HCT116 (cell line): Measurements from ENCODE around the gene MAST4. TPM values are rescaled to one million over a fixed set of nuclear protein-coding genes. Genes with fewer than 3 reads are reported as not detected.

ENCODE experiments used
- ATAC-seq: fragments of 200-7000 bp; cut with Tn5 transposase; 2 replicates; pipeline ENCODE4 v1.9.1; 2020; ENCODE audit warnings: mild to moderate bottlenecking, moderate library complexity
- BruUV-seq: library from RNA; stranded (reverse); fragments of 400-500 nt; replicated peaks from 2 replicates; lab custom pipeline; 2021; lab: Mats Ljungman, UMichigan
- CTCF ChIA-PET: fragments of 300-600 bp; sonication (Branson Sonifier 250); formaldehyde crosslinking; loops from one replicate; lab custom pipeline; 2021; ENCODE audit warnings: antibody characterized with exemption; lab: Charles Lee
- POLR2A ChIA-PET: fragments of 300-600, 350-600 bp; sonication (Branson Sonifier 250); formaldehyde crosslinking; loops from one replicate; lab custom pipeline; 2021; ENCODE audit warnings: antibody characterized with exemption; lab: Charles Lee
- RAD21 ChIA-PET, 2 experiments: fragments of 300-600 bp; sonication (Branson Sonifier 250); formaldehyde crosslinking; loops; one replicate each; lab custom pipeline; 2023; ENCODE audit warnings: low total read pairs in 2 of 2; ENCODE audit not compliant: uncharacterized antibody in 2 of 2, unreplicated experiment in 2 of 2, low non-redundant PET in 1 of 2; lab: Charles Lee
- DNase-seq: peaks from one replicate; pipeline ENCODE4 v3.0.0-alpha.2; 2010; ENCODE audit warnings: low read depth, low spot score
- H2AFZ ChIP-seq: fragments of 200-600 bp; shearing (Covaris generic), sonication (generic); 2 replicates; pipeline ENCODE4 v1.6.1; 2017; ENCODE audit warnings: low read depth, mixed run types, mixed read lengths, antibody characterized with exemption, low read length; ENCODE audit not compliant: poor library complexity, severe bottlenecking
- H3K27ac ChIP-seq: 2 replicates; pipeline ENCODE4 v1.5.1; 2012; ENCODE audit warnings: low read depth, low read length
- H3K27me3 ChIP-seq: fragments of 200-600 bp; sonication (generic); 2 replicates; pipeline ENCODE4 v1.6.1; 2016; ENCODE audit warnings: mixed run types, low read length, mixed read lengths; ENCODE audit not compliant: insufficient read depth
- H3K36me3 ChIP-seq, 2 experiments: fragments of 200-500 bp in 1 of 2; fragments of 200-600 bp in 1 of 2; sonication (Bioruptor generic) in 1 of 2; sonication (generic) in 1 of 2; 2 replicates each; pipeline versions ENCODE4 v1.5.1 to v1.6.1; 2014 to 2016; ENCODE audit warnings: low read length in 2 of 2, inconsistent platforms in 1 of 2, mixed read lengths in 1 of 2, mixed run types in 1 of 2; ENCODE audit not compliant: insufficient read depth in 2 of 2, control insufficient read depth in 1 of 2
- H3K4me1 ChIP-seq, 2 experiments: fragments of 200-600 bp in 1 of 2; sonication (generic) in 1 of 2; 2 replicates each; pipeline versions ENCODE4 v1.5.1 to v1.6.1; 2012 to 2017; ENCODE audit warnings: low read length in 2 of 2, inconsistent platforms in 1 of 2, mild to moderate bottlenecking in 1 of 2, mixed read lengths in 1 of 2, mixed run types in 1 of 2, moderate library complexity in 1 of 2; ENCODE audit not compliant: insufficient read depth in 2 of 2, control insufficient read depth in 1 of 2
- H3K4me2 ChIP-seq: fragments of 200-600 bp; sonication (generic); 2 replicates; pipeline ENCODE4 v1.6.1; 2017; ENCODE audit warnings: mixed run types, low read length, mixed read lengths
- H3K4me3 ChIP-seq, 2 experiments: fragments of 200-600 bp in 1 of 2; sonication (generic) in 1 of 2; replicated peaks in 1 of 2; 2 replicates each; pipeline ENCODE4 v1.5.1; 2011 to 2016; ENCODE audit warnings: low read length in 2 of 2, control low read depth in 1 of 2, low read depth in 1 of 2, mild to moderate bottlenecking in 1 of 2, mixed read lengths in 1 of 2, mixed run types in 1 of 2
- H3K79me2 ChIP-seq: fragments of 200-600 bp; sonication (generic); 2 replicates; pipeline ENCODE4 v1.6.1; 2017; ENCODE audit warnings: mild to moderate bottlenecking, mixed run types, low read length, moderate library complexity, mixed read lengths; ENCODE audit not compliant: insufficient read depth
- H3K9ac ChIP-seq: fragments of 200-600 bp; sonication (generic); 2 replicates; pipeline ENCODE4 v1.6.1; 2016; ENCODE audit warnings: low read length, mixed read lengths
- H3K9me2 ChIP-seq: fragments of 200-600 bp; sonication (generic), shearing (Covaris generic); 2 replicates; pipeline ENCODE4 v1.6.1; 2017; ENCODE audit warnings: mixed run types, mild to moderate bottlenecking, moderate library complexity; ENCODE audit not compliant: insufficient read depth
- H3K9me3 ChIP-seq, 2 experiments: fragments of 200-500 bp in 1 of 2; fragments of 200-600 bp in 1 of 2; sonication (Bioruptor generic) in 1 of 2; sonication (generic) in 1 of 2; 2 replicates each; pipeline ENCODE4 v1.6.1; 2014 to 2017; ENCODE audit warnings: low read length in 2 of 2, mixed read lengths in 2 of 2, inconsistent platforms in 1 of 2, low read depth in 1 of 2, mild to moderate bottlenecking in 1 of 2, mixed run types in 1 of 2, moderate library complexity in 1 of 2; ENCODE audit not compliant: control insufficient read depth in 1 of 2, insufficient read depth in 1 of 2
- H4K20me1 ChIP-seq: fragments of 200-600 bp; sonication (generic), shearing (Covaris generic); 2 replicates; pipeline ENCODE4 v1.6.1; 2017; ENCODE audit warnings: mixed run types, mild to moderate bottlenecking, moderate library complexity; ENCODE audit not compliant: insufficient read depth
- CBX3 ChIP-seq: IDR thresholded peaks from 2 replicates; pipeline ENCODE4 v1.6.1; 2012; ENCODE audit warnings: low read depth
- CEBPB ChIP-seq: IDR thresholded peaks from 2 replicates; pipeline ENCODE4 v1.6.1; 2012; ENCODE audit warnings: low read depth
- EGR1 ChIP-seq: IDR thresholded peaks from 2 replicates; pipeline ENCODE4 v1.6.1; 2012; ENCODE audit warnings: low read depth
- ELF1 ChIP-seq: IDR thresholded peaks from 2 replicates; pipeline ENCODE4 v1.6.1; 2012; ENCODE audit warnings: low read depth, borderline replicate concordance
- EZH2 ChIP-seq: fragments of 200-600 bp; sonication (generic); IDR thresholded peaks from 2 replicates; pipeline ENCODE4 v1.6.1; 2017; ENCODE audit warnings: antibody characterized with exemption, mixed run types
- EZH2phosphoT487 ChIP-seq: fragments of 200-600 bp; IDR thresholded peaks from 2 replicates; pipeline ENCODE4 v1.6.1; 2018; ENCODE audit warnings: antibody characterized with exemption, borderline replicate concordance
- FOSL1 ChIP-seq: IDR thresholded peaks from 2 replicates; pipeline ENCODE4 v1.6.1; 2012; ENCODE audit warnings: low read depth
- JUND ChIP-seq: IDR thresholded peaks from 2 replicates; pipeline ENCODE4 v1.6.1; 2012
- POLR2A ChIP-seq: IDR thresholded peaks from 2 replicates; pipeline ENCODE4 v1.7.0; 2011; ENCODE audit warnings: borderline replicate concordance; ENCODE audit not compliant: insufficient read depth, insufficient read length; ENCODE audit errors: extremely low read depth
- POLR2AphosphoS5 ChIP-seq: IDR thresholded peaks from 2 replicates; pipeline ENCODE4 v1.6.1; 2011; ENCODE audit warnings: mild to moderate bottlenecking, low read depth, low read length, moderate library complexity
- RAD21 ChIP-seq: IDR thresholded peaks from 2 replicates; pipeline ENCODE4 v1.6.1; 2012; ENCODE audit warnings: low read depth, mild to moderate bottlenecking
- SP1 ChIP-seq: IDR thresholded peaks from 2 replicates; pipeline ENCODE4 v1.6.1; 2012; ENCODE audit warnings: low read depth
- TCF7L2 ChIP-seq: IDR thresholded peaks from 2 replicates; pipeline ENCODE4 v1.7.0; 2011; ENCODE audit warnings: borderline replicate concordance, inconsistent platforms; ENCODE audit not compliant: insufficient read depth, insufficient read length; ENCODE audit errors: extremely low read depth
- YY1 ChIP-seq: IDR thresholded peaks from 2 replicates; pipeline ENCODE4 v1.6.1; 2011; ENCODE audit warnings: low read length, low read depth, moderate library complexity, mild to moderate bottlenecking; ENCODE audit not compliant: insufficient replicate concordance; ENCODE audit errors: extremely low read depth
- ZFX ChIP-seq: fragments of 450-650 bp; IDR thresholded peaks from 2 replicates; pipeline ENCODE4 v1.6.1; 2017
- ZNF274 ChIP-seq: fragments of 200-500 bp; sonication (Bioruptor generic); IDR thresholded peaks from 2 replicates; pipeline ENCODE4 v1.6.1; 2014; ENCODE audit warnings: mild to moderate bottlenecking, low read depth, low read length, inconsistent platforms
- intact Hi-C: fragments of 100-400 bp; cut with micrococcal nuclease; formaldehyde crosslinking; loops from 2 replicates; pipeline ENCODE4 v1.10.0; 2022
- total RNA-seq: library from RNA; stranded (reverse); gene quantifications from one replicate; pipeline ENCODE4 v1.2.1, GENCODE V29; 2021; ENCODE audit not compliant: unreplicated experiment
- TF ChIP-seq, protein P1 (sequence below): IDR thresholded peaks from 2 replicates; pipeline ENCODE4 v1.6.1; 2012
- TF ChIP-seq, protein P2 (sequence below): IDR thresholded peaks from 2 replicates; pipeline ENCODE4 v1.6.1; 2012

Gene MAST4
- total RNA-seq, 1 experiment from 2014 or later = 1.1 TPM

DNA sequence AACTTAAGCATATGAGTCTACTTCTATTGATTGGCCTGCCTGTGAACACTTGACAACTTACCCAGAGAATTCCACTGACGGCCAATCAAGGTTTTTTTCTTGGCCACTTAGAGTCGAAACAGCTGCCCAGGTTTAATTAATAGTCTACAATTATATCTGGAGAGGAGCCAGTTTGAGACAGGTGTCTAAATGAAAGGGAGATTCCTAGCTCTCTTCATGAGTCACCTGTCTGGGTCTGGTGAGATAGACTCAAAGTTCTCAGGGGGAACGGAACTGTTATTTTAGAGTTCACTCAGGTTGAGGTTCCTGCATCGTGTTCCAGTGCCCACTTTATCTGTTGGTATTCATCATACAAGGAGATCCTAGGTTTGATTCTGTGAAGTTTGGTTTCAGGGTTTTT lies 489.4 kb downstream of the MAST4 start:
- Histone ChIP-seq H3K4me2 (no peak overlapping the region), H3K9ac (no peak overlapping the region), H3K36me3 (no peaks in the 10 kb centered on the region), H3K9me3 (no peaks in the 10 kb centered on the region), H2AFZ (no peak overlapping the region), H3K9me2 (no peaks in the 10 kb centered on the region), H3K4me1 (no peaks in the 10 kb centered on the region), H3K79me2 (no peaks in the 10 kb centered on the region), H4K20me1 (no peaks in the 10 kb centered on the region), H3K27ac (no peak overlapping the region), H3K27me3 (peaks cover 37% of the 10 kb centered on the region), H3K4me3 (no peak overlapping the region)
- ATAC-seq (no peak), DNase-seq (no peak)
- CTCF ChIA-PET = no interaction called here
- BruUV-seq = no TSS peak
- POLR2A ChIA-PET = no interaction called here
- TF ChIP-seq POLR2AphosphoS5 (no peak), CBX3 (no peak), FOSL1 (no peak), JUND (no peak), EZH2phosphoT487 (no peak), CEBPB (no peak), EZH2 (no peak), ELF1 (no peak), YY1 (no peak), ZNF274 (no peak)
- TF ChIP-seq, protein P1, sequence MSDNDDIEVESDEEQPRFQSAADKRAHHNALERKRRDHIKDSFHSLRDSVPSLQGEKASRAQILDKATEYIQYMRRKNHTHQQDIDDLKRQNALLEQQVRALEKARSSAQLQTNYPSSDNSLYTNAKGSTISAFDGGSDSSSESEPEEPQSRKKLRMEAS = no peak
- TF ChIP-seq, protein P2, sequence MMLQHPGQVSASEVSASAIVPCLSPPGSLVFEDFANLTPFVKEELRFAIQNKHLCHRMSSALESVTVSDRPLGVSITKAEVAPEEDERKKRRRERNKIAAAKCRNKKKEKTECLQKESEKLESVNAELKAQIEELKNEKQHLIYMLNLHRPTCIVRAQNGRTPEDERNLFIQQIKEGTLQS = no peak
- RAD21 ChIA-PET = no interaction called here
- intact Hi-C loops = no loop called here

DNA sequence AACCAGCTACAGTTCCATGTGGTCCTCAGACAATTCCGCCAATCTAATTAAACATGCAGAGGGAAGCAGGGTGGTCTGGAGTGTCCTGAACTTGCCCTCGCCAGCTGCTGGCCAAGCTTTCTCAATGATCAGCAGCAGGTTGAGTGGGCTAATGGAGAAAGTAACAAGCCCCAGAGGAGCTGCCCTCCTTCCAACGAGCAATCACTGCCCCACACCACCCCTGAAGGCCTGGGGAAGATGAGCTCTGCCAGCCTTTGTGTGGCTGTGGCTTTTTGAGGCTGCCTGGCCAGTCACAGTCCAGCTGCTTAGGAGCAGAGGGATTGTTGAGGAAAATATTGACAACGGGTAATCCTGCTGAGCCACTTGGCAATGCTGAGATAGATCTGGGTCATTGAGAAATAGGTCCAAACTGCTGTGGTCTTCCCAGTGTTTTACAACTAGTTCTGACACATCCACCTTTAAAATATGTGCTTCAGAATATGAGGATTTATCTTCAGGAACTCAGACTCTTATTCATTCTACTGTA lies 493.1 kb downstream of the MAST4 start:
- ATAC-seq (no peak), DNase-seq (no peak)
- no peak overlapping the region for H3K9ac ChIP-seq
- no peak overlapping the region for H3K4me3 ChIP-seq
- no peaks in the 10 kb centered on the region for H4K20me1 ChIP-seq
- H3K27ac ChIP-seq = no peak overlapping the region
- H3K27me3 ChIP-seq = peaks cover 37% of the 10 kb centered on the region
- intact Hi-C loops = no loop called here
- POLR2A ChIA-PET = no interaction called here
- no TSS peak for BruUV-seq
- no peaks in the 10 kb centered on the region for H3K9me3 ChIP-seq
- TF ChIP-seq, protein P2 = no peak
- TF ChIP-seq JUND (no peak), POLR2A (no peak), TCF7L2 (no peak), ZNF274 (no peak), SP1 (no peak), EZH2 (no peak), RAD21 (no peak), ELF1 (no peak), CBX3 (no peak), EGR1 (no peak), EZH2phosphoT487 (no peak), ZFX (no peak)
- no peak overlapping the region for H3K4me2 ChIP-seq
- CTCF ChIA-PET = no interaction called here
- H2AFZ ChIP-seq = no peak overlapping the region
- no peaks in the 10 kb centered on the region for H3K79me2 ChIP-seq
- H3K4me1 ChIP-seq = no peaks in the 10 kb centered on the region
- no peaks in the 10 kb centered on the region for H3K9me2 ChIP-seq
- H3K36me3 ChIP-seq = no peaks in the 10 kb centered on the region
- RAD21 ChIA-PET = no interaction called here
